ENCODE results near the gene SAMD14.

- TF ChIP-seq CTCF (IDR thresholded peaks at IDR 0.05) (no peak), EZH2 (IDR thresholded peaks at IDR 0.05; ENCODE audit: borderline replicate concordance, insufficient read depth, low read depth, low read length, poor library complexity, severe bottlenecking) (no peak)
Measured at GRCh38 chr17:50129353-50129727, 620 bp downstream of the SAMD14 start.
